Fibroblast of mammary gland (primary cell): ENCODE measurements around the gene CLPX.
"Not testable (repeated sequence)": the region's sequence is repeated elsewhere in the genome, so short reads cannot be mapped to it uniquely, and the experiment has no call there.

Experiments
- DNase-seq: peaks from one replicate; pipeline ENCODE4 v3.0.0-alpha.2; 2010; ENCODE audit warnings: low read depth
- H3K4me3 ChIP-seq: 2 replicates; pipeline ENCODE4 v1.5.1; 2011; ENCODE audit warnings: low read depth, mild to moderate bottlenecking, low read length, moderate library complexity; ENCODE audit not compliant: control insufficient read depth
- TF ChIP-seq, protein P1 (sequence below): conservative IDR thresholded peaks from 2 replicates; pipeline ENCODE4 v1.5.1; 2011; ENCODE audit warnings: low read depth, low read length, inconsistent platforms; ENCODE audit not compliant: control insufficient read depth, insufficient read depth

CLPX gene

DNA sequence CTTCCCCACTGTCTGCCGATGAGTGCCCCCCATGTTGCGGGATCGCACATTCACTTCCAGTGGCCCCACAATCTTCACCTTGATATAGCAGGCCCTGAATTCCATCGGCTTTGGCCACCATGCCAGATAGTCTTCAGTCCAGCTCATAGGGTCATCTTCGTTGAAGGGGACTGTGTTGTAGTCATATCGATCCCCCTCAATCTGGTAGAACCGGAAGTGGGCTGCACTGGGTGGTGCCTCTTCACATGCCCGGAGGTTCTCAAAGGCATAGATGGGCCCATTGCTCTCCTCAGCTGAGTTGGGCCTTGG, 12.1 kb upstream of the CLPX start:
- TF ChIP-seq, protein P1, sequence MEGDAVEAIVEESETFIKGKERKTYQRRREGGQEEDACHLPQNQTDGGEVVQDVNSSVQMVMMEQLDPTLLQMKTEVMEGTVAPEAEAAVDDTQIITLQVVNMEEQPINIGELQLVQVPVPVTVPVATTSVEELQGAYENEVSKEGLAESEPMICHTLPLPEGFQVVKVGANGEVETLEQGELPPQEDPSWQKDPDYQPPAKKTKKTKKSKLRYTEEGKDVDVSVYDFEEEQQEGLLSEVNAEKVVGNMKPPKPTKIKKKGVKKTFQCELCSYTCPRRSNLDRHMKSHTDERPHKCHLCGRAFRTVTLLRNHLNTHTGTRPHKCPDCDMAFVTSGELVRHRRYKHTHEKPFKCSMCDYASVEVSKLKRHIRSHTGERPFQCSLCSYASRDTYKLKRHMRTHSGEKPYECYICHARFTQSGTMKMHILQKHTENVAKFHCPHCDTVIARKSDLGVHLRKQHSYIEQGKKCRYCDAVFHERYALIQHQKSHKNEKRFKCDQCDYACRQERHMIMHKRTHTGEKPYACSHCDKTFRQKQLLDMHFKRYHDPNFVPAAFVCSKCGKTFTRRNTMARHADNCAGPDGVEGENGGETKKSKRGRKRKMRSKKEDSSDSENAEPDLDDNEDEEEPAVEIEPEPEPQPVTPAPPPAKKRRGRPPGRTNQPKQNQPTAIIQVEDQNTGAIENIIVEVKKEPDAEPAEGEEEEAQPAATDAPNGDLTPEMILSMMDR, result no peak
- H3K4me3 ChIP-seq, result no peak overlapping the region
- no peak for DNase-seq

DNA sequence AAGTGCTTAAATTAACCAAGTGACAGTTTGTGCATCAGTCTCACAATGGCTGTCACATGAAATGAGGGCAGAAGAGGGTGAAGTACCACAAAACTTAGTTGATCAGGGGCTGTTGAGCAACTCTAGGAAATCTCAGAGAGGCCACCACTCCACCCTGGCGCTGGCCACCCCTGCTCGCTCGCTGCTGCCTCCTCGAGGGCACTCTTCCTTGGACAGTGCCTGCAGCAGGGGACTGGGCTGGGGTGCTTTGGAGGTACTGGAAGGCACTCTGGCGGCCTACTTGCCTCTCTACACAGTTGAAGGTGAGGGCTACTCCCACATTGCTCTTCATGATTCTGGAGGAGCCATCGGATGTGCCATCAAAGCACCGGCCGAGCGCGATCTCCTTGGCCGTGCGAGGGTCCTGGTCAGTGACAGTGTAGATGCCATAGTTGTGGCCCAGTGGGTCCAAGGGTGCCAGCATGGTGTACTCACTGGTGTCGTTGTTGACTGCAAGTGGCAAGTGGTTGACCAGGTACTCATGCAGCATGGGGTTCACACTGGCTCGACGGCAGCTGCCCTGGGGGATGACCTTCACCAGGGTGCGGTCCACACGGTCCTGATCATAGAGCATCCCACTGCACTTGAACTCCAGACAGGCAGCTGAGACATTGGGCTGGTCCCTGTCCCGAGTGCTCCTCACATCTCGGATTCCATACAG, 11.6 kb upstream of the CLPX start:
- DNase-seq, result no peak
- no peak overlapping the region for H3K4me3 ChIP-seq
- TF ChIP-seq, protein P1, result no peak

DNA sequence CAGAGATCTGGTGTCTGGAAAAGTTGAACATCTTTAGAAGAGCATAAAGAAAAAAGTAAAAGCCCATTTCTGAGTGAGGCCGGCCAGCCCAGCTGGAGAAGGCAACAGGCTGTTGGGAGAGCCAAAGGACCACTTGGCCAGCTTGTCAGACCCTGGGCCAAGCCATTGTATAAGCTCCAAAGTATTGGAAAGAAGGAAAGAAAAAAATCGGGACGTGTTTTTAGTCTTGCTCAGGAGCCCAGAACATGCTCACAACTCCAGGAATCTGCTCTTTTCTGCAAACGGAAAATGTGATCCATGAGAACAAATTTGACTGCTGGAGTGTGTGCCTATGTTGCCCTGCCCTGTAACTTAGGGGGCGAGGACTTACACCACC, 10.4 kb upstream of the CLPX start:
- TF ChIP-seq, protein P1, result no peak
- no peak for DNase-seq
- no peak overlapping the region for H3K4me3 ChIP-seq

DNA sequence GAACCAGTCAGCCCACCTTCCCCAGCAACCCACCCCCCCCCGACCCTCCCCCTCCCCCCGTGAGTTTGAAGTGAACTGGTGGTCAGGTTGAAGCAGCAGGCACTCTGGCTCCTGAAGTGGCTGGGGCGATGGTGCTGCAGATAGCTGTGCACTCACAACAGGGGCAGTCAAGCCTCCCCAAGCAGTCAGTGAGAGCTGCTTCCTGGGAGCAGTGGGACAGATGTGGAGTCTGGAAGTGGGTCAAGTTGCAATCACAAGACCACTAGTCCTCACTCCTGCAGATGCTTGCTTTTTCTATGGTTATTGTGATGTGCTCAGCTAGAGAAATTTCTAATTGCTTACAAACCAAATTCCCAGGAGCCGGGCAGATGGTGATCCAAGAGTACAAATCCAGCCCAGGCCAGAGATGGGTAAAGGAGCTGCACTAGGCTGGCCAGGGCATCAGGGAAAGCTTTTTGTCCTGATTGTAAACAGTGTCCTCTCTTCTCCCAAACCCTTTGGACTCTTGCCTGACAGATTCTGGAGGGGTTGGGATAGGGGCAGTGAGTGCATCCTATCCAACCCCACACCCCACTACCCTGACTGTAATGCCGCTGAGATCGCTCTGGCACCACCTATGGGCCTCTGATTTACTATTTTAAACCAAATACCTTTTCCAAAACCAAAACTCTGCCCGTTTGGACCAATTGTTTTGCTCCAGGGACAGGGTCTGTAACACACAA, 9.8 kb upstream of the CLPX start:
- DNase-seq, result peak; percentile 42
- TF ChIP-seq, protein P1, result no peak
- no peak overlapping the region for H3K4me3 ChIP-seq

DNA sequence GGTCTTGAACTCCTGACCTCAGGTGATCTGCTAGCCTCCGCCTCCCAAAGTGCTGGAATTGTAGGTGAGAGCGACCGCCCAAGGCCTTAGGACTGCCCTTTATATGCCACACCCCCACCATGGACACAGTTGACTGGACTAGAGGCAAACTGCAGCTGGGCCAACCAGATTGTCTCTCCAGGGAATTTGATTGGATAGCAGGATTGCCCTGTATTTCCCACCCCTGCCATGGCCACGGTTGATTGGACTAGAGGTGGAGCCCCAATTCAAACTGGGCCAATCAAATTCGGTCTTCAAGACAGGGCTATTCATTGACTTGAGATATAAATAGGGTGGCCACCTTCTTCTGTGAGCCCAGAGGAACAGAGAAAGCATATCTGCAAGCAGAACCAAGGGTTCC, 6.9 kb upstream of the CLPX start:
- H3K4me3 ChIP-seq, result no peak overlapping the region
- TF ChIP-seq, protein P1, result no peak
- DNase-seq, result peak; percentile 44

DNA sequence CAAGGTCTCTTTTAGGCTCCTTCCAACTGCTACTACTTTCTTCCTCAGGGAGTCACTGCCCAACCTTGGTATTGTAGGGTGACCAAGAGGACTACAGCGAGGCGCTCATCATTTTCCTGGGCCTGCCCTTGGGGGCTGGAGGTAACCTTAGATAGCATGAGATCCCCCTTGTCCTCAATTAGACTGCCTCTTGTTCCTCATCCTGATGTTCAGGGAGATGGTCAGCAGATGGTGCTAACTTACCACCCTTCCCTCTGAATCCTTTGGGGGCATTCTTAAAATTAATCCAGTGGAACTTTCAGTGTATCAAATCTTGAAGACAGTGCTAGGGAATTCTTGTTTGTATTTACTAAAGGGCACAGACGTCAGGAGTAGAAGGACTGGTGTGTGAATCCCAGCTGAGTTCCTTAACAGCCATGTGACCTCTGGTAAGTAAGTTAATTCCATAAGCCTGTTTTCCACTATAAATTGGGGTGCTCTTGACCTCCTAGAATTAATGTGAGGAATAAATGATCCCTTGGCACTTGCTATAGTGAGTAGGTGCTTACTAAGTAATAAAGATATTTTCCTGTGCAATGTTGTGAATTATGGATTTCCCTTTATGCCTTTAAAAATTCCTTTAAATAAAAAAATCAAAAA, 4.1 kb upstream of the CLPX start:
- TF ChIP-seq, protein P1, result peak; percentile 86
- DNase-seq, result peak; percentile 69
- H3K4me3 ChIP-seq, result no peak overlapping the region

DNA sequence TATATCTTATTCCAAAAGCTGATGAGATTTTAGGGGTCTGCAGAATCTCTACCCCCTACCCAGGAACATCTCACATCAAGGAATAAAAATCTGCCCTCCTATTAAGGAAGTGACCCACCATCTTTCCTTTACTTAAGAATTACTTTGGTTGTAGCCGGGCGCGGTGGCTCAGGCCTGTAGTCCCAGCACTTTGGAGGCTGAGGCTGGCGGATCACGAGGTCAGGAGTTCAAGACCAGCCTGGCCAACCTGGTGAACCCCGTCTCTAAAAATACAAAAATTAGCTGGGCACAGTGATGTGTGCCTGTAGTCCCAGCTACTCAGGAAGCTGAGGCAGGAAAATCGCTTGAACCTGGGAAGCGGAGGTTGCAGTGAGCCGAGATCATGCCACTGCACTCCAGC, 3.3 kb upstream of the CLPX start:
- DNase-seq, result not testable (repeated sequence)

More for the DNA sequence above, 3.3 kb upstream of the CLPX start:
- not testable (repeated sequence) for H3K4me3 ChIP-seq
